ENCODE results near the gene CACNA1A.
"Not testable (repeated sequence)": the region's sequence is repeated elsewhere in the genome, so short reads cannot be mapped to it uniquely, and the experiment has no call there.

CACNA1A gene

DNA sequence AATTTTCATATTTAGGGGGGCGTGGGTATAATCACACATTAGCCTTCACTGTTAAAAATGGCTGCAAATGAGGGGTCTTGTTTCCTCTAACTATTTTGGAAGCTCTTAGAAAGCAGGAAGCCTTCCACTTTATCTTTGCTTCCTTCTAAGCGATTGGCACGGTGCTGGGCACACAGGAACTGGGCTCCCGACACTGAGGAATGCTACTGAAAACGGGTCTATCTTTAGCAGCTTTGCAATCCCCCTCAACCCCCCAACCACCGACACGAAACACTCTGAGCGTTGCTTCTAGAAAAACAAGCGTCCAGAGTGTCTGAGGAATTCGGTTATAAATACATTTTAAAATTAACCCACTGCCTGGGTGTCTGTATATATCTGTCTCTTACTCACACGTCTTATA is 143.6 kb downstream of the CACNA1A start:
- H3K4me1 ChIP-seq (ENCODE audit: control insufficient read depth in 1 of 2, insufficient read depth in 2 of 2, low read length in 2 of 2), result no peaks in the 10 kb centered on the region
- no peak overlapping the region for H3K23ac ChIP-seq (ENCODE audit: low read length)
- no peak overlapping the region for H3K9ac ChIP-seq (ENCODE audit: low read length)
- H3K4ac ChIP-seq (ENCODE audit: low read depth, low read length), result no peak overlapping the region
- H2BK12ac ChIP-seq (ENCODE audit: low read length), result no peak overlapping the region
- no peak overlapping the region for H4K12ac ChIP-seq (ENCODE audit: low read depth, low read length)
- no peak overlapping the region for H4K91ac ChIP-seq (ENCODE audit: low read depth, low read length)
- no peak for DNase-seq
- no peaks in the 10 kb centered on the region for H3K36me3 ChIP-seq (ENCODE audit: control insufficient read depth in 1 of 2, insufficient read depth in 2 of 2, low read length in 2 of 2)
- H4K8ac ChIP-seq (ENCODE audit: low read depth, low read length), result no peak overlapping the region
- H3K27ac ChIP-seq (ENCODE audit: low read depth, low read length), result no peak overlapping the region
- H2BK5ac ChIP-seq (ENCODE audit: low read depth, low read length, poor library complexity), result no peak overlapping the region
- no peak overlapping the region for H2AK5ac ChIP-seq (ENCODE audit: low read length)
- no peak overlapping the region for H3K18ac ChIP-seq (ENCODE audit: low read length)
- H3K79me1 ChIP-seq (ENCODE audit: low read length), result no peaks in the 10 kb centered on the region
- no peaks in the 10 kb centered on the region for H3K79me2 ChIP-seq (ENCODE audit: control insufficient read depth, insufficient read depth, low read length, poor library complexity)
- H3K9me3 ChIP-seq (ENCODE audit: insufficient read depth, low read depth, low read length), result peaks cover 2% of the 10 kb centered on the region
- no peaks in the 10 kb centered on the region for H3K27me3 ChIP-seq (ENCODE audit: insufficient read depth, low read length)
- H3K4me2 ChIP-seq (ENCODE audit: low read length), result no peak overlapping the region
- no peak overlapping the region for H3K14ac ChIP-seq (ENCODE audit: low read length)
- H2BK120ac ChIP-seq (ENCODE audit: insufficient read depth, low read length, poor library complexity), result no peak overlapping the region
- H2AFZ ChIP-seq (ENCODE audit: insufficient read depth, low read length, poor library complexity), result no peak overlapping the region
- WGBS (ENCODE audit: extremely low coverage, insufficient coverage, insufficient read length), result no CpG with 5 or more reads among the region's 11 CpGs
- no peak overlapping the region for H3K4me3 ChIP-seq (ENCODE audit: low read depth, low read length)

DNA sequence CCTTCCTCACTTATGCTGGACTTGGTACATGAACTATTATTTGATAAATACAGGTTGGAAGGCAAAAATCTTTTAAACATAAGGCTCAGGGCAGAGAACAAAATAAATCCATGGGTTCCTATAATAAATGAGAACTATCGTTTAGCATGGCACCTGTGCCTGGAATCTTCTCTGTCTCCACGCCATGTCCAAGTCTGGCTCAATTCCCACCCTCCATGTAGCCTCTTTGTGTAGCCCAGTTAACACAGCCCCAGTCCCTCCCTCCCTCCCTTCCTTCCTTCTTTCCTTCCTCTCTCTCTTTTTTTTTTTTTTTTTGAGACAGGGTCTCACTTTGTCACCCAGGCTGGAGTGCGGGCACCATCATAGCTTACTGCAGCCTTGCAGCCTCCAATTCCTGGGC is 144.6 kb downstream of the CACNA1A start:
- not testable (repeated sequence) for H3K9ac ChIP-seq (ENCODE audit: low read length); H3K79me2 ChIP-seq (ENCODE audit: control insufficient read depth, insufficient read depth, low read length, poor library complexity); H3K9me3 ChIP-seq (ENCODE audit: insufficient read depth, low read depth, low read length); H2BK12ac ChIP-seq (ENCODE audit: low read length); H2AFZ ChIP-seq (ENCODE audit: insufficient read depth, low read length, poor library complexity); H3K27me3 ChIP-seq (ENCODE audit: insufficient read depth, low read length); H4K8ac ChIP-seq (ENCODE audit: low read depth, low read length); H2AK5ac ChIP-seq (ENCODE audit: low read length); H3K4me1 ChIP-seq (ENCODE audit: control insufficient read depth in 1 of 2, insufficient read depth in 2 of 2, low read length in 2 of 2); H3K79me1 ChIP-seq (ENCODE audit: low read length); H3K18ac ChIP-seq (ENCODE audit: low read length); H2BK5ac ChIP-seq (ENCODE audit: low read depth, low read length, poor library complexity); H2BK120ac ChIP-seq (ENCODE audit: insufficient read depth, low read length, poor library complexity); H3K27ac ChIP-seq (ENCODE audit: low read depth, low read length); H3K23ac ChIP-seq (ENCODE audit: low read length); H3K4me3 ChIP-seq (ENCODE audit: low read depth, low read length); DNase-seq; H3K4ac ChIP-seq (ENCODE audit: low read depth, low read length); H3K4me2 ChIP-seq (ENCODE audit: low read length); H3K14ac ChIP-seq (ENCODE audit: low read length); H3K36me3 ChIP-seq (ENCODE audit: control insufficient read depth in 1 of 2, insufficient read depth in 2 of 2, low read length in 2 of 2); H4K12ac ChIP-seq (ENCODE audit: low read depth, low read length); H4K91ac ChIP-seq (ENCODE audit: low read depth, low read length)
- WGBS (ENCODE audit: extremely low coverage, insufficient coverage, insufficient read length), result no CpG with 5 or more reads among the region's 3 CpGs

DNA sequence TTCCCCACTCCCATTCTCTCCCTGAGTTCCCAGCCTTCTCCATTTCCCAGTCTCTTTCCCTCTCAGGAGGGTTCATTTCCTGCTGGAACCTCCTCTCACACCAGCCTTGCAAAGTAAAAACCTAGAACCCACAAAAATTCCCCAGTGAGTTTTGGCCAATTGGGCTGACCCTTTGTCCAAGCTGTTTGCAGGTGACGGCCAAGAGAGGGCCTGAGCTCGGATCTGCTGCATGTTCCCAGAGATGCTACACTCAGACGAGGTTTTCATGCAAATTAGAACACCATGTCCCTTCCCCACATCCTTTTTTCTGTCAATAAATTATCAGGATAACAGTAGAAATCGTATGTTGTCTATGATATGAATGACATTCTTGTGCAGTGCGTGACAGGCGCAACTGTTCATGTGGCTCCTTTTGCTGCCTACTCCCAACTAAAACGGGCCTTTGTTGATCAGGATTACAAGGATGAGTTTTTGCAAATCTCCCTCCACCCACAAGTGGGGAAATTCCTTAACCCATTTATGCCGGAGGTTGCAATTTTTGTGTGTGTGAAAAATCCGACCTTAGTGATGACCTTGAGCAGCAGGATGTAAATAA is 149.5 kb downstream of the CACNA1A start:
- WGBS (ENCODE audit: extremely low coverage, insufficient coverage, insufficient read length), result no CpG with 5 or more reads among the region's 9 CpGs

DNA sequence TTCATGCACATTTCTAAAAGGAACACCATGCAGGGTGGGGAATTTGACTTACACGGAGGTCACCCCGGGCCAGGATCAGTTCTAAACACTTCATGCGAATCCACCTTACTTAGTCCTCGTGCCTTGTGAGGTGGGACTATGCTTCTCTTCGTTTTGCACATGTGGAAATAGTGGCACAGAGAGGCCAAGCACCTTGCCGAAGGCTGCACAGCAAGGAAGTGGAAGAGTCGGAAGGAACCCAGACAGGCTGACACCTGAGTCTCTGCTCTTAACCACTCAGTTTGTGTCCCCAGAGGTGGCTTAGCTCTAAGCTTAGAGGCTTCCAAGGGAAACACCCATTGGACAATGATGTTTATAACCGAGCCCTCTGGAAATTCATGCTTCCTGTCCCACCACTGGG is 150.1 kb downstream of the CACNA1A start:
- no CpG with 5 or more reads among the region's 8 CpGs for WGBS (ENCODE audit: extremely low coverage, insufficient coverage, insufficient read length)
- H3K9me3 ChIP-seq (ENCODE audit: insufficient read depth, low read depth, low read length), result peaks cover 2% of the 10 kb centered on the region
- no peaks in the 10 kb centered on the region for H3K79me2 ChIP-seq (ENCODE audit: control insufficient read depth, insufficient read depth, low read length, poor library complexity)
- no peak overlapping the region for H3K4me2 ChIP-seq (ENCODE audit: low read length)
- no peak overlapping the region for H2BK5ac ChIP-seq (ENCODE audit: low read depth, low read length, poor library complexity)
- H3K4me3 ChIP-seq (ENCODE audit: low read depth, low read length), result no peak overlapping the region
- no peak overlapping the region for H4K8ac ChIP-seq (ENCODE audit: low read depth, low read length)
- H4K12ac ChIP-seq (ENCODE audit: low read depth, low read length), result no peak overlapping the region
- H2BK120ac ChIP-seq (ENCODE audit: insufficient read depth, low read length, poor library complexity), result no peak overlapping the region
- H3K79me1 ChIP-seq (ENCODE audit: low read length), result no peaks in the 10 kb centered on the region
- no peaks in the 10 kb centered on the region for H3K36me3 ChIP-seq (ENCODE audit: control insufficient read depth in 1 of 2, insufficient read depth in 2 of 2, low read length in 2 of 2)
- H3K27me3 ChIP-seq (ENCODE audit: insufficient read depth, low read length), result no peaks in the 10 kb centered on the region
- no peak overlapping the region for H3K14ac ChIP-seq (ENCODE audit: low read length)
- H3K4ac ChIP-seq (ENCODE audit: low read depth, low read length), result no peak overlapping the region
- no peak overlapping the region for H4K91ac ChIP-seq (ENCODE audit: low read depth, low read length)
- H2AFZ ChIP-seq (ENCODE audit: insufficient read depth, low read length, poor library complexity), result no peak overlapping the region
- no peak overlapping the region for H2AK5ac ChIP-seq (ENCODE audit: low read length)
- H3K23ac ChIP-seq (ENCODE audit: low read length), result peak overlapping the region; percentile 95
- H3K4me1 ChIP-seq (ENCODE audit: control insufficient read depth in 1 of 2, insufficient read depth in 2 of 2, low read length in 2 of 2), result no peaks in the 10 kb centered on the region
- no peak for DNase-seq
- H3K27ac ChIP-seq (ENCODE audit: low read depth, low read length), result no peak overlapping the region
- no peak overlapping the region for H3K18ac ChIP-seq (ENCODE audit: low read length)
- H3K9ac ChIP-seq (ENCODE audit: low read length), result no peak overlapping the region
- H2BK12ac ChIP-seq (ENCODE audit: low read length), result no peak overlapping the region

More for the DNA sequence above, 149.5 kb downstream of the CACNA1A start:
- no peak overlapping the region for H2BK12ac ChIP-seq (ENCODE audit: low read length)
- no peak overlapping the region for H3K23ac ChIP-seq (ENCODE audit: low read length)
- H3K14ac ChIP-seq (ENCODE audit: low read length), result no peak overlapping the region
- no peak overlapping the region for H3K9ac ChIP-seq (ENCODE audit: low read length)
- no peak overlapping the region for H4K8ac ChIP-seq (ENCODE audit: low read depth, low read length)
- H3K4me3 ChIP-seq (ENCODE audit: low read depth, low read length), result no peak overlapping the region
- H3K18ac ChIP-seq (ENCODE audit: low read length), result no peak overlapping the region
- no peak overlapping the region for H2AFZ ChIP-seq (ENCODE audit: insufficient read depth, low read length, poor library complexity)
- no peak overlapping the region for H4K91ac ChIP-seq (ENCODE audit: low read depth, low read length)
- H2AK5ac ChIP-seq (ENCODE audit: low read length), result no peak overlapping the region
- no peak overlapping the region for H3K4ac ChIP-seq (ENCODE audit: low read depth, low read length)
- no peaks in the 10 kb centered on the region for H3K27me3 ChIP-seq (ENCODE audit: insufficient read depth, low read length)
- no peak overlapping the region for H4K12ac ChIP-seq (ENCODE audit: low read depth, low read length)
- H3K36me3 ChIP-seq (ENCODE audit: control insufficient read depth in 1 of 2, insufficient read depth in 2 of 2, low read length in 2 of 2), result no peaks in the 10 kb centered on the region
- no peak overlapping the region for H2BK5ac ChIP-seq (ENCODE audit: low read depth, low read length, poor library complexity)
- no peak overlapping the region for H3K4me2 ChIP-seq (ENCODE audit: low read length)
- H3K79me2 ChIP-seq (ENCODE audit: control insufficient read depth, insufficient read depth, low read length, poor library complexity), result no peaks in the 10 kb centered on the region
- no peaks in the 10 kb centered on the region for H3K79me1 ChIP-seq (ENCODE audit: low read length)
- H3K27ac ChIP-seq (ENCODE audit: low read depth, low read length), result no peak overlapping the region
- no peak for DNase-seq
- no peak overlapping the region for H2BK120ac ChIP-seq (ENCODE audit: insufficient read depth, low read length, poor library complexity)
- no peaks in the 10 kb centered on the region for H3K4me1 ChIP-seq (ENCODE audit: control insufficient read depth in 1 of 2, insufficient read depth in 2 of 2, low read length in 2 of 2)
- peaks cover 2% of the 10 kb centered on the region for H3K9me3 ChIP-seq (ENCODE audit: insufficient read depth, low read depth, low read length)

Data from trophoblast cell (in vitro differentiated cells and primary cell).